ENCODE data around the gene LRRC25. TPM values are rescaled to one million over a fixed set of nuclear protein-coding genes. Genes with fewer than 3 reads are reported as not detected.

The LRRC25 gene
- total RNA-seq, 1 experiment from 2014 or later: 0.12 TPM

DNA sequence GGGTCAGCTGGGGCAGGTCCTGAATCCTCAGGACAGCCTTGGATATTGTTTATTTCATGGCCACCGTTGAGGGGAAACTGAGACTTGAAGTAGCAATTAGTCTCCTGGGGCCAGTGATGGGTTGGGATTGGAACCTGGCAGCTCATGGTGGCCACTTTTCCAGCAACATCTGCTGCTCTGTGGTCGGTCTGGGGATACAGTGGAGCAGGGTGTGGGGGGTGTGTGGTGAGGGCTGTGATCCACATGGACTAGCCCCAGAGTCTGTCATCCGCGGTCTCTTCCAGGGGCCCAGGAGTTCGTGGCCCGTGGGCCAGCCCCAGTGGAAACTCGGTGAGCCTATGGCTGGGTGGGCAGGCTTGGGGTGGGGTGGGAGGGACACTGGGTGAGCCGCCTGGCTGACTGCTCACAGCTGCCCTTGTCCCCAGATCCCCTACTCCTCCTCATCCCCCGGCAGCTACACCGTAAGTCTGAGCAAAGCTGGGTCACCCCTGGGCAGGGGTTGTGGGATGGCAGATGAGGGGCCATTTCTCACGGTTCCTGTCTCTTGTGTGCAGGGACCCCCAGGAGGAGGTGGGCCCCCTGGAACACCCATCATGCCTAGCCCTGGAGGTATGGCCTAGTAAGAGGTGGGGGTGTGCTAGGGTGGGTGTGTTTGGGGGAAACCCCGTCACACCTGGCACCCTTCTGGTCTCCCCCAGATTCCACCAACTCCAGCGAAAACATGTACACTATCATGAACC, 35.0 kb upstream of the LRRC25 start:
- no peak overlapping the region for H3K9ac ChIP-seq (ENCODE audit: low read length)
- H3K4me3 ChIP-seq (replicated peaks in 1 of 2; ENCODE audit: low read depth in 1 of 2, low read length in 2 of 2): no peak overlapping the region
- peaks cover 9% of the 10 kb centered on the region; the same call in 1 of the 2 replicates for H3K79me2 ChIP-seq (ENCODE audit: insufficient read depth, low read length)
- H3K27me3 ChIP-seq (ENCODE audit: insufficient read depth, low read length): no peaks in the 10 kb centered on the region
- H3K4me2 ChIP-seq (ENCODE audit: low read length): no peak overlapping the region
- no peak overlapping the region for H2AFZ ChIP-seq (ENCODE audit: low read depth, low read length, poor library complexity, severe bottlenecking)
- no peak for ATAC-seq
- H3K9me3 ChIP-seq (ENCODE audit: control insufficient read depth in 1 of 2, insufficient read depth in 1 of 2, low read depth in 1 of 2, low read length in 2 of 2): no peaks in the 10 kb centered on the region
- H3K27ac ChIP-seq (ENCODE audit: low read depth, low read length): peak overlapping the region; percentile 29; the same call in 1 of the 2 replicates
- no peaks in the 10 kb centered on the region for H3K9me2 ChIP-seq (ENCODE audit: insufficient read depth)
- H3K4me1 ChIP-seq (ENCODE audit: control insufficient read depth in 1 of 2, insufficient read depth in 2 of 2, low read length in 2 of 2): peaks cover 0 to 19% of the 10 kb centered on the region in 2 experiments; a peak in 2 of 4 replicates
- H3K36me3 ChIP-seq (ENCODE audit: control insufficient read depth in 1 of 2, insufficient read depth in 2 of 2, low read length in 2 of 2): peaks cover 5 to 8% of the 10 kb centered on the region in 2 experiments; a peak in 3 of 4 replicates
- RAD21 ChIA-PET (ENCODE audit: low non-redundant PET in 1 of 2, low total read pairs in 2 of 2, uncharacterized antibody in 2 of 2, unreplicated experiment in 2 of 2): no interaction called here
- POLR2A ChIA-PET: no interaction called here
- CTCF ChIA-PET: no interaction called here
- BruUV-seq (replicated peaks): no TSS peak
- DNase-seq (ENCODE audit: low read depth, low spot score): no peak
- H4K20me1 ChIP-seq (ENCODE audit: insufficient read depth): no peaks in the 10 kb centered on the region
- TF ChIP-seq ZFX (IDR thresholded peaks at IDR 0.05) (no peak), EGR1 (IDR thresholded peaks at IDR 0.05; ENCODE audit: low read depth) (no peak), CEBPB (IDR thresholded peaks at IDR 0.05; ENCODE audit: low read depth) (no peak), SIN3A (IDR thresholded peaks at IDR 0.05; ENCODE audit: low read depth) (no peak), RAD21 (IDR thresholded peaks at IDR 0.05; ENCODE audit: low read depth) (no peak), FOSL1 (IDR thresholded peaks at IDR 0.05; ENCODE audit: low read depth) (no peak)
- TF ChIP-seq, protein P1, sequence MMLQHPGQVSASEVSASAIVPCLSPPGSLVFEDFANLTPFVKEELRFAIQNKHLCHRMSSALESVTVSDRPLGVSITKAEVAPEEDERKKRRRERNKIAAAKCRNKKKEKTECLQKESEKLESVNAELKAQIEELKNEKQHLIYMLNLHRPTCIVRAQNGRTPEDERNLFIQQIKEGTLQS (IDR thresholded peaks at IDR 0.05): no peak
- TF ChIP-seq, protein P2, sequence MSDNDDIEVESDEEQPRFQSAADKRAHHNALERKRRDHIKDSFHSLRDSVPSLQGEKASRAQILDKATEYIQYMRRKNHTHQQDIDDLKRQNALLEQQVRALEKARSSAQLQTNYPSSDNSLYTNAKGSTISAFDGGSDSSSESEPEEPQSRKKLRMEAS (IDR thresholded peaks at IDR 0.05): no peak
- TF ChIP-seq, protein P3, sequence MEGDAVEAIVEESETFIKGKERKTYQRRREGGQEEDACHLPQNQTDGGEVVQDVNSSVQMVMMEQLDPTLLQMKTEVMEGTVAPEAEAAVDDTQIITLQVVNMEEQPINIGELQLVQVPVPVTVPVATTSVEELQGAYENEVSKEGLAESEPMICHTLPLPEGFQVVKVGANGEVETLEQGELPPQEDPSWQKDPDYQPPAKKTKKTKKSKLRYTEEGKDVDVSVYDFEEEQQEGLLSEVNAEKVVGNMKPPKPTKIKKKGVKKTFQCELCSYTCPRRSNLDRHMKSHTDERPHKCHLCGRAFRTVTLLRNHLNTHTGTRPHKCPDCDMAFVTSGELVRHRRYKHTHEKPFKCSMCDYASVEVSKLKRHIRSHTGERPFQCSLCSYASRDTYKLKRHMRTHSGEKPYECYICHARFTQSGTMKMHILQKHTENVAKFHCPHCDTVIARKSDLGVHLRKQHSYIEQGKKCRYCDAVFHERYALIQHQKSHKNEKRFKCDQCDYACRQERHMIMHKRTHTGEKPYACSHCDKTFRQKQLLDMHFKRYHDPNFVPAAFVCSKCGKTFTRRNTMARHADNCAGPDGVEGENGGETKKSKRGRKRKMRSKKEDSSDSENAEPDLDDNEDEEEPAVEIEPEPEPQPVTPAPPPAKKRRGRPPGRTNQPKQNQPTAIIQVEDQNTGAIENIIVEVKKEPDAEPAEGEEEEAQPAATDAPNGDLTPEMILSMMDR (IDR thresholded peaks at IDR 0.05 in 2 of 3, conservative IDR thresholded peaks at IDR 0.05 in 1 of 3; ENCODE audit: borderline replicate concordance in 1 of 3, insufficient read depth in 1 of 3, low read depth in 2 of 3, low read length in 2 of 3): no peak
- TF ChIP-seq, protein P4, sequence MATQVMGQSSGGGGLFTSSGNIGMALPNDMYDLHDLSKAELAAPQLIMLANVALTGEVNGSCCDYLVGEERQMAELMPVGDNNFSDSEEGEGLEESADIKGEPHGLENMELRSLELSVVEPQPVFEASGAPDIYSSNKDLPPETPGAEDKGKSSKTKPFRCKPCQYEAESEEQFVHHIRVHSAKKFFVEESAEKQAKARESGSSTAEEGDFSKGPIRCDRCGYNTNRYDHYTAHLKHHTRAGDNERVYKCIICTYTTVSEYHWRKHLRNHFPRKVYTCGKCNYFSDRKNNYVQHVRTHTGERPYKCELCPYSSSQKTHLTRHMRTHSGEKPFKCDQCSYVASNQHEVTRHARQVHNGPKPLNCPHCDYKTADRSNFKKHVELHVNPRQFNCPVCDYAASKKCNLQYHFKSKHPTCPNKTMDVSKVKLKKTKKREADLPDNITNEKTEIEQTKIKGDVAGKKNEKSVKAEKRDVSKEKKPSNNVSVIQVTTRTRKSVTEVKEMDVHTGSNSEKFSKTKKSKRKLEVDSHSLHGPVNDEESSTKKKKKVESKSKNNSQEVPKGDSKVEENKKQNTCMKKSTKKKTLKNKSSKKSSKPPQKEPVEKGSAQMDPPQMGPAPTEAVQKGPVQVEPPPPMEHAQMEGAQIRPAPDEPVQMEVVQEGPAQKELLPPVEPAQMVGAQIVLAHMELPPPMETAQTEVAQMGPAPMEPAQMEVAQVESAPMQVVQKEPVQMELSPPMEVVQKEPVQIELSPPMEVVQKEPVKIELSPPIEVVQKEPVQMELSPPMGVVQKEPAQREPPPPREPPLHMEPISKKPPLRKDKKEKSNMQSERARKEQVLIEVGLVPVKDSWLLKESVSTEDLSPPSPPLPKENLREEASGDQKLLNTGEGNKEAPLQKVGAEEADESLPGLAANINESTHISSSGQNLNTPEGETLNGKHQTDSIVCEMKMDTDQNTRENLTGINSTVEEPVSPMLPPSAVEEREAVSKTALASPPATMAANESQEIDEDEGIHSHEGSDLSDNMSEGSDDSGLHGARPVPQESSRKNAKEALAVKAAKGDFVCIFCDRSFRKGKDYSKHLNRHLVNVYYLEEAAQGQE (IDR thresholded peaks at IDR 0.05; ENCODE audit: low read depth): no peak
- intact Hi-C loops (cut with micrococcal nuclease): no loop called here
